ENCODE results near the gene FAM3C. TPM values are rescaled to one million over a fixed set of nuclear protein-coding genes. Genes with fewer than 3 reads are reported as not detected.

FAM3C gene
- polyA plus RNA-seq, 2 donors, result 21.3 to 27.8 TPM

Other genes starting within 250 kb of the FAM3C start
- under 1 TPM; 0.02 to 0.05 TPM for gene WNT16, start 67.3 kb downstream of the FAM3C start, polyA plus RNA-seq